OCI-LY7 (cell line): ENCODE measurements around the gene SLC13A5. TPM values are rescaled to one million over a fixed set of nuclear protein-coding genes. Genes with fewer than 3 reads are reported as not detected.

Experiments
- BruUV-seq: library from RNA; stranded (reverse); fragments of 400-500 nt; replicated peaks from 2 replicates; lab custom pipeline; 2021; lab: Mats Ljungman, UMichigan
- CTCF ChIA-PET: fragments of 300-600 bp; sonication (Branson Sonifier 250); formaldehyde crosslinking; loops from one replicate; lab custom pipeline; 2022; ENCODE audit warnings: antibody characterized with exemption; ENCODE audit not compliant: unreplicated experiment; lab: Charles Lee
- POLR2A ChIA-PET: fragments of 300-600 bp; sonication (Branson Sonifier 250); formaldehyde crosslinking; loops from one replicate; lab custom pipeline; 2022; ENCODE audit warnings: antibody characterized with exemption; lab: Charles Lee
- DNase-seq: peaks from one replicate; pipeline ENCODE4 v3.0.0-alpha.2; 2015; ENCODE audit warnings: low spot score
- H2AFZ ChIP-seq: fragments of 200-600 bp; sonication (generic), shearing (Covaris generic); 2 replicates; pipeline ENCODE4 v1.6.1; 2014; ENCODE audit warnings: mild to moderate bottlenecking, antibody characterized with exemption, low read length, moderate library complexity
- H3K27ac ChIP-seq: fragments of 200-600 bp; sonication (generic); 2 replicates; pipeline ENCODE4 v1.5.1; 2014; ENCODE audit warnings: mixed run types, low read depth, mild to moderate bottlenecking, moderate library complexity, low read length, inconsistent platforms; ENCODE audit not compliant: poor library complexity, severe bottlenecking
- H3K36me3 ChIP-seq: fragments of 200-600 bp; sonication (generic); 2 replicates; pipeline ENCODE4 v1.6.1; 2014; ENCODE audit warnings: mild to moderate bottlenecking, antibody characterized with exemption, low read length, moderate library complexity, mixed read lengths; ENCODE audit not compliant: insufficient read depth
- H3K4me1 ChIP-seq: fragments of 200-600 bp; sonication (generic); 2 replicates; pipeline ENCODE4 v1.5.1; 2014; ENCODE audit warnings: mild to moderate bottlenecking, low read length; ENCODE audit not compliant: insufficient read depth, poor library complexity, severe bottlenecking
- H3K4me2 ChIP-seq: fragments of 200-600 bp; sonication (generic); 2 replicates; pipeline ENCODE4 v1.6.1; 2014; ENCODE audit warnings: mild to moderate bottlenecking, low read length
- H3K4me3 ChIP-seq: fragments of 200-600 bp; sonication (generic); 2 replicates; pipeline ENCODE4 v1.5.1; 2014; ENCODE audit warnings: mild to moderate bottlenecking, low read depth, low read length; ENCODE audit not compliant: poor library complexity, severe bottlenecking
- H3K79me2 ChIP-seq: fragments of 200-600 bp; sonication (generic); 2 replicates; pipeline ENCODE4 v1.6.1; 2016; ENCODE audit warnings: low read depth, mild to moderate bottlenecking, low read length, moderate library complexity, mixed read lengths; ENCODE audit not compliant: insufficient read depth
- H3K9me2 ChIP-seq: fragments of 200-600 bp; sonication (generic); 2 replicates; pipeline ENCODE4 v1.6.1; 2016; ENCODE audit warnings: mild to moderate bottlenecking, low read length, mixed read lengths; ENCODE audit not compliant: insufficient read depth
- H3K9me3 ChIP-seq: fragments of 200-600 bp; sonication (generic); 2 replicates; pipeline ENCODE4 v1.6.1; 2014; ENCODE audit warnings: mild to moderate bottlenecking, mixed run types, low read length, mixed read lengths
- H4K20me1 ChIP-seq: fragments of 200-600 bp; sonication (generic); 2 replicates; pipeline ENCODE4 v1.6.1; 2014; ENCODE audit warnings: mild to moderate bottlenecking, antibody characterized with exemption, low read length, moderate library complexity, mixed read lengths; ENCODE audit not compliant: insufficient read depth
- CTCF ChIP-seq: fragments of 200-600 bp; sonication (generic); conservative IDR thresholded peaks from 2 replicates; pipeline ENCODE4 v1.5.1; 2014; ENCODE audit warnings: mild to moderate bottlenecking, antibody characterized with exemption, low read length, moderate library complexity, mixed read lengths
- EZH2phosphoT487 ChIP-seq: fragments of 200-600 bp; sonication (generic); IDR thresholded peaks from 2 replicates; pipeline ENCODE4 v1.6.1; 2018; ENCODE audit warnings: low read depth, borderline replicate concordance, mild to moderate bottlenecking, mixed run types, antibody characterized with exemption, low read length, moderate library complexity, mixed read lengths
- intact Hi-C: fragments of 100-400 bp; cut with micrococcal nuclease; formaldehyde crosslinking; loops from one replicate; pipeline ENCODE4 v1.10.0; 2022; ENCODE audit not compliant: unreplicated experiment
- total RNA-seq, 2 experiments: library from RNA; depleted of rRNA in 1 of 2; stranded (reverse); fragments of >200 nt in 1 of 2; shearing (Covaris generic) in 1 of 2; gene quantifications; 2 replicates each; pipeline ENCODE4 v1.2.3, GENCODE V29; 2014 to 2022

SLC13A5 gene
- total RNA-seq, 2 experiments from 2014 or later = not detected

GRCh38 chr17:6756425-6757031 is 43.4 kb upstream of the SLC13A5 start:
- no peaks in the 10 kb centered on the region for H3K79me2 ChIP-seq
- peak overlapping the region; percentile 70 for H3K4me2 ChIP-seq
- H2AFZ ChIP-seq = peak overlapping the region; percentile 96
- intact Hi-C loops = no loop called here
- POLR2A ChIA-PET = no interaction called here
- no peaks in the 10 kb centered on the region for H4K20me1 ChIP-seq
- no TSS peak for BruUV-seq
- H3K36me3 ChIP-seq = no peaks in the 10 kb centered on the region
- DNase-seq = no peak
- H3K4me1 ChIP-seq = peaks cover 14% of the 10 kb centered on the region
- CTCF ChIA-PET = no interaction called here
- TF ChIP-seq EZH2phosphoT487 (no peak), CTCF (no peak)
- no peak overlapping the region for H3K27ac ChIP-seq
- peak overlapping the region; percentile 45 for H3K4me3 ChIP-seq
- H3K9me2 ChIP-seq = no peaks in the 10 kb centered on the region
- no peaks in the 10 kb centered on the region for H3K9me3 ChIP-seq

GRCh38 chr17:6755731-6756184 is 42.6 kb upstream of the SLC13A5 start, which contains the start of gene XAF1:
Gene XAF1, plus strand, starts transcription at chr17:6756046. Its CDS starts 33 bp downstream, at chr17:6756079.
- intact Hi-C loops = no loop called here
- H3K9me3 ChIP-seq = no peaks in the 10 kb centered on the region
- no peak within 1 kb of the TSS for H3K27ac ChIP-seq
- H3K4me2 ChIP-seq = peak within 1 kb of the TSS; percentile 70
- CTCF ChIA-PET = no interaction called here
- POLR2A ChIA-PET = interaction anchor here (0.6 kb wide), 1 partner anchor 73 kb away, joined by 4 read pairs; no protein-coding TSS in a partner anchor
- peak within 1 kb of the TSS; percentile 96 for H2AFZ ChIP-seq
- peaks cover 14% of the 10 kb centered on the region for H3K4me1 ChIP-seq
- no peaks in the 10 kb centered on the region for H3K36me3 ChIP-seq
- peak within 1 kb of the TSS; percentile 45 for H3K4me3 ChIP-seq
- H3K79me2 ChIP-seq = no peaks in the 10 kb centered on the region
- H4K20me1 ChIP-seq = no peaks in the 10 kb centered on the region
- peak; percentile 27 for DNase-seq
- TF ChIP-seq EZH2phosphoT487 = no peak
- no peak for TF ChIP-seq CTCF
- no TSS peak for BruUV-seq
- H3K9me2 ChIP-seq = no peaks in the 10 kb centered on the region

GRCh38 chr17:6755281-6755680 is 42.1 kb upstream of the SLC13A5 start:
- Histone ChIP-seq H4K20me1 (no peaks in the 10 kb centered on the region), H3K36me3 (no peaks in the 10 kb centered on the region), H3K4me2 (peak overlapping the region; percentile 70; the same call in 1 of the 2 replicates), H3K4me3 (peak overlapping the region; percentile 45), H3K9me3 (no peaks in the 10 kb centered on the region), H3K4me1 (peaks cover 14% of the 10 kb centered on the region), H3K27ac (no peak overlapping the region), H3K79me2 (no peaks in the 10 kb centered on the region), H3K9me2 (no peaks in the 10 kb centered on the region), H2AFZ (peak overlapping the region; percentile 96)
- no TSS peak for BruUV-seq
- TF ChIP-seq CTCF = no peak
- no peak for TF ChIP-seq EZH2phosphoT487
- CTCF ChIA-PET = no interaction called here
- POLR2A ChIA-PET = no interaction called here
- intact Hi-C loops = no loop called here
- no peak for DNase-seq
